ENCODE results near the gene NUP214.

GRCh38 chr9:131237291-131237690 is 111.9 kb downstream of the NUP214 start:
- no peak for TF ChIP-seq POLR2A (IDR thresholded peaks at IDR 0.05; ENCODE audit: low read depth, low read length)
- TF ChIP-seq POLR2AphosphoS5 (IDR thresholded peaks at IDR 0.05; ENCODE audit: low read depth, low read length), result no peak
- no peak for TF ChIP-seq SPI1 (IDR thresholded peaks at IDR 0.05; ENCODE audit: low read depth, low read length)
- no peak for TF ChIP-seq POU2F2 (IDR thresholded peaks at IDR 0.05; ENCODE audit: low read depth, low read length)
- TF ChIP-seq TAF1 (IDR thresholded peaks at IDR 0.05; ENCODE audit: low read depth, low read length), result no peak
